Activated T-helper 1 cell treated with anti-CD3 and anti-CD28 coated beads, Interleukin-12 subunit alpha, Interleukin-12 subunit beta, Interleukin-2, Interleukin-4 antibody, amounts not matched to agents 30 ng/mL and 10 ng/mL and 1 ng/mL, durations not matched to agents 14 hours and 24 hours and 36 hours (primary cell): Measurements from ENCODE around the gene PXDN. TPM values are rescaled to one million over a fixed set of nuclear protein-coding genes. Genes with fewer than 3 reads are reported as not detected.

Experiments used
- DNase-seq: peaks from one replicate; pipeline ENCODE4 v3.0.0; 2021; ENCODE audit warnings: low spot score
- H3K27ac Mint-ChIP-seq: one replicate; pipeline ENCODE4 v1.8.0; 2021; ENCODE audit warnings: mild to moderate bottlenecking, mixed read lengths
- H3K27me3 Mint-ChIP-seq: one replicate; pipeline ENCODE4 v1.8.0; 2022; ENCODE audit warnings: mild to moderate bottlenecking, moderate library complexity, mixed read lengths; ENCODE audit not compliant: insufficient read depth
- H3K36me3 Mint-ChIP-seq: one replicate; pipeline ENCODE4 v1.8.0; 2021; ENCODE audit warnings: low read depth, mixed read lengths
- H3K4me1 Mint-ChIP-seq: one replicate; pipeline ENCODE4 v1.8.0; 2021; ENCODE audit warnings: low read depth, mixed read lengths
- H3K4me3 Mint-ChIP-seq: one replicate; pipeline ENCODE4 v1.8.0; 2021; ENCODE audit warnings: mild to moderate bottlenecking, moderate library complexity, mixed read lengths
- H3K9me3 Mint-ChIP-seq: one replicate; pipeline ENCODE4 v1.8.0; 2021; ENCODE audit warnings: mixed read lengths
- intact Hi-C: fragments of 100-400 bp; cut with micrococcal nuclease; formaldehyde crosslinking; loops from one replicate; pipeline ENCODE4 v1.15.1; 2024
- total RNA-seq: library from RNA; stranded (reverse); gene quantifications from 2 replicates; pipeline ENCODE4 v1.2.3, GENCODE V29; 2022

PXDN gene
- total RNA-seq, 1 donor from 2014 or later: 1.7 TPM

DNA sequence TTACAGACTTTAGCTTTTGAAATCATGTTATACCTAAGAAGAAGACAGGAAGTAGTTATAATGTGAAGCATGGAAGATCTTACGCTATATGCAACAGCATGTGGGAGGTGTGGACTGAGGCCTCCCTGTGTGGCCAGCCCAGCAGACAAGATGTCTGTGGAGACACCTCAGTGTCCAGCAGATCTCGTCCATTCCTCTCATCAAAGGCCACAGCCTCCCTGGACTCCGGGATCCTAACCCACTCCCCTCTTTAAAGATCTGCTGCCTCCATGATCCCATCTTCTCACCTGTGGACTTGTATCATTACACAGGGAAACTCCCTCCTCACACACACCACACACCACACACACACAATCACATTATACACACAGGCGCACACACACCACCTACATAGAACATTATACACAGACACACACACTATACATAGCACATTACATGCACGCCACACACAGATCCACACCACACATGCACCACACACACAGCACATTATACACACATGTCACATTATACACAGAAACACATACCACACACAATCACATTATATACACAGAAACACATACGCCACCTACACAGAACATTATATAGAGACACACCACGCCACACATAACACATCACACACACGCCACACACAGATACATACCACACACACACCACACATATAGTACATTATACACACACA is 89.5 kb downstream of the PXDN start:
- Mint-ChIP-seq H3K27me3 (no peaks in the 10 kb centered on the region), H3K4me1 (no peaks in the 10 kb centered on the region), H3K36me3 (no peaks in the 10 kb centered on the region), H3K27ac (no peak overlapping the region), H3K9me3 (no peaks in the 10 kb centered on the region), H3K4me3 (no peak overlapping the region)
- DNase-seq: no peak
- intact Hi-C loops: no loop called here

DNA sequence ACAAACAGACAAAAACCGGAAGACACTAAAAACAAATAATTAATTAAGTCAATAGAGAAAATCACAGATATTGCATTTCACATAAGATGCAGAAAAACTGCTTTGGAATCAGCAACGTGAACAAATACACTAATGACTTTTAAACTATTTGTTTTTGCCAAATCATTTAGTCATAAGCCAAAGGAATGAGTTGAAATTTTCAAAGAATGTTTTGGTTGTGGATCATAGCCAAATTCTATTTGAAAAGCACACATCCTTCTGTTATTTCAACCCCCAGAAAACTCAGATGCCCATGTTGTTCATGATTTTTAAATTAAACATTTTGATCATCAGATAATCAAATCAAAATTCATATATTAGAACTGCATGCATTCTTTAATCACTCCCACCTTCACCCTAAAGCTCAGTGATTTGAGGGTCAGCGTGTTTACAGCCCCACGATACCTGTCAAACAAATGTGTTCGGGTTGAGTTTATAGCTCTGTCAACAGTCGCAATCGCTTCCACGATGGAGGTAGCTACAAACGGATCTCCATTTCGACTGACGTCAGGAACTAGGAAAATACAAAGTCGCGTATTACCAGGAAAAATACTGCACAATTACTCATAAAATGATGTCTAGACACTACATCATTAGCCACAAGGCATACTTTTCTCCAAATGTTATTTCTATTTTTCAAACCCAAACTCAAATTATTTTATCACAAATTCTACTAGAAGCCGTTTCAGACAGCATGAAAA is 90.2 kb downstream of the PXDN start:
- Mint-ChIP-seq H3K36me3 (no peaks in the 10 kb centered on the region), H3K27me3 (no peaks in the 10 kb centered on the region), H3K27ac (no peak overlapping the region), H3K9me3 (no peaks in the 10 kb centered on the region), H3K4me1 (no peaks in the 10 kb centered on the region), H3K4me3 (no peak overlapping the region)
- intact Hi-C loops: no loop called here
- DNase-seq: no peak

DNA sequence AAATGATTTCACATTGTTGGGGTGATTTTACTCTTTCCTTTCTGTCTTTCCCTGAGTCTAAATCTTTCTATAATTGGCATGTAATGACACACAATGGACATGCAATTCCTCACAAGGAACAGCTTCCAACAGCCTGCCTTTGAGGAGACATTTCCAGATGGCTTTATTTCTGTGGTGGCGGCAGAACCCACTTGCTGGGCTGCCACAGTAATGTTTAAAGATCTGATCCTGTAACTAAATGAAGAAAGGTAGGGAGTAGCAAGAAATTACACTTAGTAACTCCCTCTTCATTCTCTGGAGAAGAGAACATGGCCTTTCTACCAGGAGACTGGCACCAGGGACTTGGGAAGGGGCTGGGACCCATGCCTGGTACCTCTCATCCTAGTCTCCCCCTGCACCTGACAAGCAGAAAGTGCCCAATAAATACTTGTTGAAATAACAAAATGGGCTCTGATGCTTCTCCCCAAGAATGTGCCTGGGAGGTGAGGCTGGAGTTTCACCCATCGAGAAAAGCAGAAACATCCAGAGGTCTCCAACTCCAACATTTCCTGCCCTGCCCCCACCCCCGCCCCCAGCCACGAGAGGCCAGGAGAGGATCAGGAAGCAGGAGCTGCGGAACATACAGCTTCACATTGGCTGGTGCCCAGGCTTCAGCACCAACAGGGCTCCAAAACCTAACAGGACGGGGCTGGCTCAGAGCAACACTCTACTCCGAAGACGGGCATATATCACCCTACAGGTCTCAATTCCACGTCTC is 92.1 kb downstream of the PXDN start:
- intact Hi-C loops: no loop called here

DNA sequence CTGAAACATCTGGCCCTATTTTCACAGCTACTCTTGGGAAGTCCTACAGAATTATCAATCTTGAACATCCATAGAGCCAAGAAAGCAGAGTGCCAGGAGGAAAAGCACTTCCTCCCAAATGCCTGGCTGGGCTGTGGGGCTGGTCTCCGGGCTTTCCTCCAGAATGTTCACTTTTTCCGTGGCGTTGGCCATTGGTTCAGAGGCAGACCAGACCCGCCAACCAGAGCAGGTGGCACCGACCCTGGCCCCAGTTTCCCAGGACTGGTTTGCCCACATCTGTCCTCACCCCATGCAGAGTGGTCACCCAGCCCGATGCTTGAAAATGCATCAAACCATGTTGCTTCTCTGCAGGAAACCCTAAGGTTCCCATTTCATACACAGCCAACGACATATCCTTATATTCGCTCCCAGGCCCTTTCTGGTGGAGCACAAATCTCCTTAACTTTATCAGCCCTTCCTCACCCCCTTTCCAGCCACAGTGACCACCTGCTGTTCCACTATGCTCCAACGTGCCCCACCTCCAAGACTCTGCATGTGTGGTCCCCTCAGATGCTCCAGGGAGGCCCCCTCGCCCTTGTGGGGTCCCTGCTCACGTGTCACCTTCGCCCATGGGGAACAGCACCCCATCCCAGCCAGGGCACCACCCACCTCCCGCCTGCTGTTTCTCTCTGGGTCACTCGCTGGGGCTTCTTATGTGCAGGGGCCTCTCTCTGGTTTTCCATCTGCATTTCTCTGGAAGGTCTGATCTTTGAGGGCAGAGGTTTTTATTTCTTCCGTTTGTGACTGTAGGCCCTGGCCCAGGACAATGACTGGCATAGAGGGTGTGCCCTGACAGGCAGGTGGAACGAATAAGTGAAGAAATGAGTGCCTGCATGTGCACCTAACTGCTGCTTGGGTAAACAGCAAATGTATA is 92.9 kb downstream of the PXDN start:
- no peaks in the 10 kb centered on the region for H3K36me3 Mint-ChIP-seq
- intact Hi-C loops: no loop called here
- no peak overlapping the region for H3K27ac Mint-ChIP-seq
- H3K27me3 Mint-ChIP-seq: no peaks in the 10 kb centered on the region
- no peak overlapping the region for H3K4me3 Mint-ChIP-seq
- no peaks in the 10 kb centered on the region for H3K4me1 Mint-ChIP-seq
- DNase-seq: no peak
- no peaks in the 10 kb centered on the region for H3K9me3 Mint-ChIP-seq

More for the DNA sequence above, 92.1 kb downstream of the PXDN start:
- Mint-ChIP-seq H3K36me3 (no peaks in the 10 kb centered on the region), H3K4me1 (no peaks in the 10 kb centered on the region), H3K9me3 (no peaks in the 10 kb centered on the region), H3K27ac (no peak overlapping the region), H3K27me3 (no peaks in the 10 kb centered on the region), H3K4me3 (no peak overlapping the region)
- DNase-seq: no peak

DNA sequence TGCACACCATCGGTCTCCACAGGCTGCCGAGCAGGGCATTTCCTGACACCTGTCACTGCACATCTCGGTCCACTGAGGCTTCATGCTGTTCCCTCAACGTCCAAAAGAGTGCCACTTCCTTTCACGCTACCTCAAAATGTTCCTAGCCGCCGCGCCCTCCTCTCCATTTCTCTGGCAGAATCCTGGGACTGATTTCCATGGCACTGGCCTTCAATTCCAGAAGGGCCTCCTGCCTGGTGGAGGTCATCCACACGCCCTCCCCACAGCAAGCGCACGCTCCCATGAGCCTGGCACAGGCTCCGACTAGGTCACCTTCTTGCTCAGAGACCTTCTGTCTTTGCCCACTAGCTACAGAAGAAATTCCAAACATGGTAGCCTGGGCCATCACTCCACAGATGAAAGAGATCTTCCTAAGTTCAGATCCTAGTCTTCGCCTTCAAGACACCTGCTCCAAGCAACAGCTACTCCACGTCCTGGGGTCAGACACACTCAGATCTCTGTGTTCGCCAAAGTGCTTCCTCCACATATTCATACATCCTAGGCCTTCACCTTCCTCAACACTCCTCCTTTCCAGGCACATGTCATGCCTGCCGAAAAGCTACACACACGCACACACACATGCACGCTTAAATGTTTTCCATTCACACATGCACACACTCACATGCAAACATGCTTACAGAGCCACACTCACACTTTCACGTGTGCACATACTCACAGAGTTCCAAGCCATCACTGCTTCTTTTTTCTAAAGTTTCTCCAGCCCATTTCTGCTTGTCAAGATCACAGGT is 94.0 kb downstream of the PXDN start:
- no peak overlapping the region for H3K27ac Mint-ChIP-seq
- H3K4me1 Mint-ChIP-seq: no peaks in the 10 kb centered on the region
- no peaks in the 10 kb centered on the region for H3K9me3 Mint-ChIP-seq
- DNase-seq: no peak
- H3K4me3 Mint-ChIP-seq: no peak overlapping the region
- H3K36me3 Mint-ChIP-seq: no peaks in the 10 kb centered on the region
- no peaks in the 10 kb centered on the region for H3K27me3 Mint-ChIP-seq
- intact Hi-C loops: no loop called here

DNA sequence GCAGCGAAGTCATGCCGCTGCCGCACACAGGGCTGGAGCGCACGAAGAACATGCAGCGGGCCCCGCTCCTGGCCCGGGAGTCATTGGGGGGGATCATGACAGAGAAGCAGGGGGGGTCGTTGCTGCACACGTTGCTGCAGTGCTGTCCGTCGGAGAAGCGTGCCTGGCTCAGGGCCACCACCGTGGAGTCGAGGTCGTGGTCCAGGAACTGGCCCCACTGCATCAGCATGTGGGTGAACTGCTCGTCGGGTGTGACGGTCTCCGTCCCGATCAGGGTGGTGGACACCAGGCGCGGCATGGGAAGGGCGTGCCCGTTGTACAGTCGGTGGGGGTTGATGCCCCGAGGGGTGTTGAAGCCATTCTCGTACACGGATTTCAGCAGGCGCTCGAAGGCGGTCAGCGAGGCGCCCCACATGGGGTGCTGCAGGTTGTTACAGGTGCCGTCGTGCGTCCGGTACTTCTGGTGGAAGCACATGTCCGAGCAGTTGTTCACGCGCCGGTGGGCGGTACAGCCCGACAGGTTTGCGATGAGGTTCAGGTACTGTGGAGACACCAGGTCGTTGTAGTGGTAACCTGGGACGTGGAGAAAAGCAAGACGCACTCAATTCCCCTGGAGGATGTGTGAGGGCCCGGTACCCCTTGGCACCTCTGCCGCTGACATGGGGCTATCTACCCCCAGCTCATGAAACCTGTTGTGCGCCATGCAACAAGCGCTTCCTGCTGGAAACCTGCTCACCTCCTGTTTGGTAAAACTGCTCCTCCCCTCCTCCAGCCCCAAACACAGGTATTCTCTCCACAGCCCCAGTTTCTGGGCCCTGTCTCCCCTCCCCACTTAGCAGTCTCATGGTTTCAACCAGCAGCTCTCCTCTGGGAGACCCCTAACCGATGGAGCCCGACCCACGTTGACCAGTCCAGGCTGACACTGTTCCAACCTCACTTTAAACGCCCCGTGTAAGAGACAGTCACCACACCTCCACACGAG is 94.9 kb downstream of the PXDN start:
- Mint-ChIP-seq H3K27ac (no peak overlapping the region), H3K36me3 (no peaks in the 10 kb centered on the region), H3K4me3 (no peak overlapping the region), H3K27me3 (no peaks in the 10 kb centered on the region), H3K4me1 (no peaks in the 10 kb centered on the region), H3K9me3 (no peaks in the 10 kb centered on the region)
- no peak for DNase-seq
- intact Hi-C loops: no loop called here

DNA sequence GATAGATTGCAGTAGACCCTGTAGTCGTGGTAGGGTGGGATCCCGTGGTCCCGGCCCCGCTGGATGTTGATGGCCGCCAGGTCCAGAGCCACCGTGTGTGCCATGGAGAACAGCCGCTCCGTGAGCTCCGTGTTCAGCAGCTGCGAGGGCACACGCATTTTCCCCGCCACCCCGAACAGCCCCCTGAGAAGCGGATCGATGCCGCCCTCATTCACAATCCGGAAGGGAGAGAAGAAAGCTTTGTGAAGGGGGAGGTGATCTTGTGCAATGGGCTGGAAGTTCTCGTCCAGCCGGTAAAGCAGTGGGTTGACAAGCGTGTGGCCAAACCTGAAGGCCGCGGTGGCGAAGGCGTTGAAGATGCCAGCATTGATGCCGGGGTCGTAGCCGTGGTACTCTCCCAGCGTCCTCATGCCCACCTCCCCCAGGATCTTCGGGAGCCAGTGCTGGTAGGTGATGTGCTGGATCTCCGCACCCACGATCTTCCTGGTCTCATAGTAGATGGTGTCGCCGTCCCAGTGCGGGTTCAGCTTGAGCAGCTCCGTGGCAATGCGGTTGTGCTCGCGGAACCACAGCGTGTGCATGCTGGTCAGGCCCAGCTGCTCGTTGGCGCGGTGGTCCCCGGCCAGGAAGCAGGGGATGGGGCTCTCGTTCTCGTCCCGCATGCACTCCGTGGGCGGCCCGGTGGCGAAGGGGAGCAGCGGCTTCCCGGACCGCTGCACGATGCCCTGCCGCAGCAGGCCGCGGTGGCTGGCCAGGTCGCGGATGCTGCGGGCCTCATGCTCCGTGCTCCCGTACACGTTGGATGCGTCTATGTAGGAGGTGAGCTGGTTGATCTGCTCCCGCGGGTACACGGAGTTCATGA is 95.8 kb downstream of the PXDN start:
- Mint-ChIP-seq H3K4me3 (no peak overlapping the region), H3K4me1 (no peaks in the 10 kb centered on the region), H3K9me3 (no peaks in the 10 kb centered on the region), H3K36me3 (no peaks in the 10 kb centered on the region), H3K27ac (no peak overlapping the region), H3K27me3 (no peaks in the 10 kb centered on the region)
- no peak for DNase-seq
- intact Hi-C loops: no loop called here

DNA sequence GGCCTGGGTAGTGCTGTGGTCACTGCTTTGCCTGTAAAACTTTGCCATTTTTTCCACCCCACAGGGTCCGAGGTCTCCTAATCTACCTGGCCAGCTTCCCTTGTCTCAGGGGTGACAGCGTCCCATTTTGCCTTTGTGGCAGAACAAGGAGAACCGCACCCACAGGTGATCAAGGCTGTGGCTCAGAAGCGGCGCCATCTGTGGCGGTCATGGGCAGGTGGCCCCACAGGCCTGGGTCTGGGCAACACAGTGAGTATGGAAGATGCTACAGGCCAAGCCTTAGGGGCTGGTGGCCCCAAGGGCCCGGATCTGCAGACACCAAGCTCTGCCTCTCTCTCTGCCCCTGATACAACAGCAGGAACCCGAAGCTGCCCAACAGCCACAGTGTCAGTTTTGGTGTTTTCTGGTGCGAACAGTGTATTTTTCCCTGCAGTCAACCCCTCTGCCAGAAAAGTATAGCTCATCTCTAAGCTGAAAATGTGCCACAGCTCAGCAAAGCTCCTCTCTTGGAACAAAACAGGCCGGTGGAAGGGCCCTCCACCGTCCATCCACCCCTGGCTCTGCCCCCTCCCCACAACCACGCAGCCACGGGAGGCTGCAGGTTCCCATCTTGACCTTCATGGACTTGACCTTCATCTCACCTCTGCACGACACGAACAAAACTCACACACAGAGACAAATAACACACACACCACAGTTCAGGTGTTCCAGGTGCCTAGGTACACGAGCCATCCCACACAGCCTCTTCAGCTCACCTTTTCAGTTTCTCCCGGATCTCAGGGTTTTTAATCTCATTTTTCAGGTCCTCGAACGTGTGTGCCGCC is 96.7 kb downstream of the PXDN start:
- intact Hi-C loops: no loop called here
- H3K4me3 Mint-ChIP-seq: no peak overlapping the region
- H3K36me3 Mint-ChIP-seq: no peaks in the 10 kb centered on the region
- H3K27me3 Mint-ChIP-seq: no peaks in the 10 kb centered on the region
- H3K27ac Mint-ChIP-seq: no peak overlapping the region
- no peaks in the 10 kb centered on the region for H3K9me3 Mint-ChIP-seq
- no peak for DNase-seq
- H3K4me1 Mint-ChIP-seq: no peaks in the 10 kb centered on the region

DNA sequence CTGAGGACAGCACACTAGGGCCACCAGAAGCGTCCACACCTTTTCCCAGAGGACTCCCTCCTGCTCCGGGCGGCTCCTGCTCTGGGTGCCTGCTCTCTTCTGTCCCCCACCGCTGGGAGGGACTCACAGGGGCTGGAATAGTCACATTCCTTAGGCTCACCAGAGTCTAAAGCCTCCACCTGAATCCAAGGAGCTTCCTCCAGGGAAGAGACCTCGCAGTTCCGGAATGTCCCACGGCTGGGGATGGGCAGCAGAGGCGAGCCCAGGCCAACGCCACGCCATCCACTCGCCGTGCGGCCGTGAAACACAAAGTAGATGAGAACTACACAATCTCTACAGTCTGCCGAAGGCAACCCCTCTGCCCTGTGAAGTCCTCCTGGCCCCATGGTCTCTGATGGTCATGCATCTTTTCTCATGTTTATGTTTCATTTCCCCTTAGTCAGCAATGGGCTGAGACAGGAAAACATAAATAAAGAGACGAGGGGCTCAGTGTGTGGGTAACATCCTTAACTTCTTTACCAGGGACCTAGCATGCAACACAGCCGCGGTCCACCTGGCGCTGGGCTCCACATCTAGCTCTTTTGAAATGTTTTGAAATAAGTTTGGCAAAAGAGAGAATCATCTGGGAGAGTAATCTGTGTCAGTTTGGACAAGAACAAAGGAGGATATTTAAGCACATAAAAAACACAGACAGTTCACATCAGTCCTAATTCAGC is 98.4 kb downstream of the PXDN start:
- Mint-ChIP-seq H3K4me1 (no peaks in the 10 kb centered on the region), H3K27ac (no peak overlapping the region), H3K27me3 (no peaks in the 10 kb centered on the region), H3K9me3 (no peaks in the 10 kb centered on the region), H3K4me3 (no peak overlapping the region), H3K36me3 (no peaks in the 10 kb centered on the region)
- intact Hi-C loops: no loop called here
- no peak for DNase-seq

DNA sequence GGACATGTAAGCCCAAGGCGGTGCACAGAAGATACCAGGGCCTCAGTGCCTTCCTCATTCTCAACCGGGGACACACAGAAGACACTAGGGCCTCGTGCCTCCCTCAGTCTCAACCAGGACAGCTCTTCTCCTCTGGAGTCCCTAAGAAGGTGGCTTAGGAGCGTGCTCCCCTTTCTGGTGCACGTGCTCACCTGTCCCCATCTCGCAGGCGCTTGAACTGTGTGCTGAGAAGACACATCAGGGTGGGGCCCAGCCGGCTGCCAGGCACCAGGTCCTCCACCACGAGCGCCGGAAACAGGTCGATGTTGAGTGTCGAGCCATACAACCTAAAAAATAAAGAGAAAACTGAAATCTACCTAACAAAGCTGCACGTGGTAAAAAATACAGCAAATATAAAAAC is 99.9 kb downstream of the PXDN start:
- H3K27me3 Mint-ChIP-seq: no peaks in the 10 kb centered on the region
- intact Hi-C loops: no loop called here
- no peaks in the 10 kb centered on the region for H3K9me3 Mint-ChIP-seq
- H3K27ac Mint-ChIP-seq: no peak overlapping the region
- H3K36me3 Mint-ChIP-seq: no peaks in the 10 kb centered on the region
- no peak for DNase-seq
- no peaks in the 10 kb centered on the region for H3K4me1 Mint-ChIP-seq
- no peak overlapping the region for H3K4me3 Mint-ChIP-seq
